Right renal cortex interstitium (tissue), 3 donors: ENCODE measurements around the gene FADS3. TPM values are rescaled to one million over a fixed set of nuclear protein-coding genes. Genes with fewer than 3 reads are reported as not detected.

ENCODE experiments used
- polyA plus RNA-seq, 3 donors: library from polyadenylated mRNA; unstranded; fragments of 120-200 nt; gene quantifications; one replicate each; pipeline ENCODE4 v1.2.1, GENCODE V29; 2013; ENCODE audit not compliant: insufficient read length in 3 of 3

Gene FADS3
- polyA plus RNA-seq, 3 donors = 12.0 to 17.9 (median 15.4) TPM

Other genes with a start within 250 kb of the FADS3 start
- gene DAGLA, start 211.2 kb downstream of the FADS3 start, polyA plus RNA-seq = 1 to 10 TPM; 2.6 to 3.3 (median 3.0) TPM
- 10 to 100 TPM; 16.9 to 19.2 (median 18.0) TPM for gene MYRF, start 138.9 kb downstream of the FADS3 start, polyA plus RNA-seq
- 100 to 1,000 TPM; 157 to 206 (median 192) TPM for gene TMEM258, start 98.9 kb downstream of the FADS3 start, polyA plus RNA-seq
- 10 to 100 TPM; 40.7 to 46.9 (median 41.3) TPM for gene FEN1, start 98.6 kb downstream of the FADS3 start, polyA plus RNA-seq
- gene FADS1, start 74.5 kb downstream of the FADS3 start, polyA plus RNA-seq = 10 to 100 TPM; 37.9 to 45.4 (median 40.4) TPM
- 100 to 1,000 TPM in 1 of 3 donors, 10 to 100 TPM in 2; 81.6 to 105 (median 98.8) TPM for gene FADS2, start 63.2 kb downstream of the FADS3 start, polyA plus RNA-seq
- gene RAB3IL1, start 26.0 kb upstream of the FADS3 start, polyA plus RNA-seq = 10 to 100 TPM; 15.5 to 19.8 (median 18.5) TPM
- gene BEST1, start 58.8 kb upstream of the FADS3 start, polyA plus RNA-seq = 1 to 10 TPM; 2.7 to 4.3 (median 3.5) TPM
- 1,000 to 10,000 TPM; 2,134 to 2,368 (median 2,143) TPM for gene FTH1, start 76.1 kb upstream of the FADS3 start, polyA plus RNA-seq
- gene INCENP, start 232.5 kb upstream of the FADS3 start, polyA plus RNA-seq = 10 to 100 TPM; 29.3 to 36.8 (median 29.8) TPM